Uterus (tissue), 2 donors: ENCODE results near the gene PSMA5.

ENCODE experiments used
- POLR2A ChIP-seq, 2 donors: fragments of 450-650 bp; IDR thresholded peaks; one replicate each; pipeline ENCODE4 v1.6.1; 2016; ENCODE audit warnings: antibody characterized with exemption in 2 of 2, mild to moderate bottlenecking in 1 of 2, moderate library complexity in 1 of 2
- TF ChIP-seq, protein P1 (sequence below), 4 experiments: fragments of 200-600 bp in 2 of 4; fragments of 450-650 bp in 2 of 4; sonication (generic) in 2 of 4; IDR thresholded peaks; one replicate each; pipeline ENCODE4 v1.5.1; 2016 to 2019; ENCODE audit warnings: antibody characterized with exemption in 4 of 4, mild to moderate bottlenecking in 2 of 4, moderate library complexity in 1 of 4

DNA sequence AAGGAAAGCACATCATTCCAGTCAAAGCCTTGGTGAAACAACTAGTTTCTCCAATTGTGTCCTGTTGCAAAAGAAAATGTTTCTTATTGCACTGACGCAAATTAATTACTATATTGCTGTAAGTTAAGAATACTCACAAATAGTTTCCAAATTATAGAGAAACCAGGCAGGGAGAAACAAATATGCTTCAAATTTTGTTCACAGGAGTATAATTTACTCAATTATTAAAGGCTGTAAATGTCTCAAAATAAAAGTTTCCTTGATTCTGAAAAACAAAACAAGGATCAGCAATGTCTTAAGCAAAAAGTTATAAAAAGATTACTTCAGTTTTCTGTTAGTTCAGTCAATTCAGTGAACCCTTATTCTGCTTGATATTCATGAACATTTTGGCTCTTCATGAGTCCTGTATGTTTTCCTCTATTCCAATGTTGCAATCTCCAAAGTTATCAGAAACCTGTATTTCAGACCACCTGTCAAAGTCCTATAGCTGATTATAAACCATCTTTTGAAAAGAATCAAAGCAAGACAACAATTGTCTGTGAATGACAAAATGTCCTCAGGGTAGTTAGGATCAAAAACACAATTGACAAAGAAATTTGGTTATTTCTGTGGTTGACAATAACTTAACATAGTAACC, 28.4 kb upstream of the PSMA5 start:
- TF ChIP-seq, protein P1, sequence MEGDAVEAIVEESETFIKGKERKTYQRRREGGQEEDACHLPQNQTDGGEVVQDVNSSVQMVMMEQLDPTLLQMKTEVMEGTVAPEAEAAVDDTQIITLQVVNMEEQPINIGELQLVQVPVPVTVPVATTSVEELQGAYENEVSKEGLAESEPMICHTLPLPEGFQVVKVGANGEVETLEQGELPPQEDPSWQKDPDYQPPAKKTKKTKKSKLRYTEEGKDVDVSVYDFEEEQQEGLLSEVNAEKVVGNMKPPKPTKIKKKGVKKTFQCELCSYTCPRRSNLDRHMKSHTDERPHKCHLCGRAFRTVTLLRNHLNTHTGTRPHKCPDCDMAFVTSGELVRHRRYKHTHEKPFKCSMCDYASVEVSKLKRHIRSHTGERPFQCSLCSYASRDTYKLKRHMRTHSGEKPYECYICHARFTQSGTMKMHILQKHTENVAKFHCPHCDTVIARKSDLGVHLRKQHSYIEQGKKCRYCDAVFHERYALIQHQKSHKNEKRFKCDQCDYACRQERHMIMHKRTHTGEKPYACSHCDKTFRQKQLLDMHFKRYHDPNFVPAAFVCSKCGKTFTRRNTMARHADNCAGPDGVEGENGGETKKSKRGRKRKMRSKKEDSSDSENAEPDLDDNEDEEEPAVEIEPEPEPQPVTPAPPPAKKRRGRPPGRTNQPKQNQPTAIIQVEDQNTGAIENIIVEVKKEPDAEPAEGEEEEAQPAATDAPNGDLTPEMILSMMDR (IDR thresholded peaks at IDR 0.05): no peak
- TF ChIP-seq POLR2A (IDR thresholded peaks at IDR 0.05): no peak
